Measurements from ENCODE around the gene TNRC18. TPM values are rescaled to one million over a fixed set of nuclear protein-coding genes. Genes with fewer than 3 reads are reported as not detected.

TNRC18 gene
- polyA plus RNA-seq, 3 donors, result 0.64 to 49.9 (median 0.70) TPM

DNA sequence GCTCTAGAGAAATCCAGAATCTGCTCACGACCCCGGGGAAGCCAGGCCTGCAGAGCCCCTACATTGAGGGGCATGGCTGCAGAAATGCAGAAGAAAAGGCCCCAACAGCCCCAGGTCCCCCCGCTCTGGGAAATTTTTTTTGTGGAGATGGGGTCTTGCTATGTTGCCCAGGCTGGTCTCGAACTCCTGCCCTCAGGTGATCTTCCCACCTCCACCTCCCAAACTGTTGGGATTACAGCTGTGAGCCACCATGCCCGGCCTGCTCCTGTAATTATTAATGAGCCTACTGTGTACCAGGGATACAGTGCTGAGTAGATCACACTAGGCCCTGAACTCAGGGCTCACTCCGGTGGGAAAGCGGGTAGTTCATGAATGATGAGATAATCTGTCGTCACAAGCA is 29.9 kb downstream of the TNRC18 start:
- TF ChIP-seq, protein P1, sequence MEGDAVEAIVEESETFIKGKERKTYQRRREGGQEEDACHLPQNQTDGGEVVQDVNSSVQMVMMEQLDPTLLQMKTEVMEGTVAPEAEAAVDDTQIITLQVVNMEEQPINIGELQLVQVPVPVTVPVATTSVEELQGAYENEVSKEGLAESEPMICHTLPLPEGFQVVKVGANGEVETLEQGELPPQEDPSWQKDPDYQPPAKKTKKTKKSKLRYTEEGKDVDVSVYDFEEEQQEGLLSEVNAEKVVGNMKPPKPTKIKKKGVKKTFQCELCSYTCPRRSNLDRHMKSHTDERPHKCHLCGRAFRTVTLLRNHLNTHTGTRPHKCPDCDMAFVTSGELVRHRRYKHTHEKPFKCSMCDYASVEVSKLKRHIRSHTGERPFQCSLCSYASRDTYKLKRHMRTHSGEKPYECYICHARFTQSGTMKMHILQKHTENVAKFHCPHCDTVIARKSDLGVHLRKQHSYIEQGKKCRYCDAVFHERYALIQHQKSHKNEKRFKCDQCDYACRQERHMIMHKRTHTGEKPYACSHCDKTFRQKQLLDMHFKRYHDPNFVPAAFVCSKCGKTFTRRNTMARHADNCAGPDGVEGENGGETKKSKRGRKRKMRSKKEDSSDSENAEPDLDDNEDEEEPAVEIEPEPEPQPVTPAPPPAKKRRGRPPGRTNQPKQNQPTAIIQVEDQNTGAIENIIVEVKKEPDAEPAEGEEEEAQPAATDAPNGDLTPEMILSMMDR (IDR thresholded peaks at IDR 0.05), result no peak
- Histone ChIP-seq H3K79me2 (ENCODE audit: insufficient read depth, low read length) (peaks cover 98% of the 10 kb centered on the region), H3K36me3 (replicated peaks in 1 of 2; ENCODE audit: control insufficient read depth in 1 of 2, insufficient read depth in 2 of 2, low read length in 2 of 2) (peaks cover 48 to 59% of the 10 kb centered on the region in 2 donors), H2AFZ (ENCODE audit: insufficient read depth, low read depth, low read length, poor library complexity, severe bottlenecking) (no peak overlapping the region), H3K4me1 (ENCODE audit: control insufficient read depth in 1 of 2, insufficient read depth in 2 of 2, low read length in 2 of 2) (peaks cover 30 to 33% of the 10 kb centered on the region in 2 donors), H3K4me3 (replicated peaks in 1 of 3; ENCODE audit: low read depth in 2 of 3, low read length in 3 of 3) (no peak overlapping the region), H4K20me1 (ENCODE audit: insufficient read depth, low read length) (peaks cover 92% of the 10 kb centered on the region), H3K9me3 (replicated peaks in 1 of 2; ENCODE audit: control insufficient read depth in 1 of 2, insufficient read depth in 1 of 2, low read length in 2 of 2) (no peaks in the 10 kb centered on the region), H3K4me2 (replicated peaks; ENCODE audit: extremely low read depth, low read length, poor library complexity, severe bottlenecking) (no peak overlapping the region), H3K27ac (ENCODE audit: low read depth in 1 of 2, low read length in 2 of 2) (peak overlapping the region; percentile 9 to 68), H3K27me3 (ENCODE audit: control insufficient read depth in 2 of 2, insufficient read depth in 2 of 2, low read length in 2 of 2) (no peaks in the 10 kb centered on the region), H3K9ac (ENCODE audit: insufficient read depth, low read length, poor library complexity, severe bottlenecking) (no peak overlapping the region)
- peaks cover 0 to 3% (median 0%) of the 10 kb centered on the region in 7 donors for H3K9me3 Mint-ChIP-seq
- DNase-seq, result no peak
- intact Hi-C loops (cut with micrococcal nuclease), result no loop called here
- peak overlapping the region in 6 of 7 donors; percentile 21 to 83 (median 66) for H3K27ac Mint-ChIP-seq
- H3K36me3 Mint-ChIP-seq, result peaks cover 41 to 61% of the 10 kb centered on the region in 2 donors
- no peak overlapping the region for H3K4me3 Mint-ChIP-seq
- WGBS (ENCODE audit: insufficient coverage), result 87% methylated on average over 4 of the region's 8 CpGs
- peaks cover 38% of the 10 kb centered on the region for H3K4me1 Mint-ChIP-seq
- H3K27me3 Mint-ChIP-seq (ENCODE audit: low read depth in 3 of 3), result peaks cover 0 to 2% (median 0%) of the 10 kb centered on the region in 3 donors

DNA sequence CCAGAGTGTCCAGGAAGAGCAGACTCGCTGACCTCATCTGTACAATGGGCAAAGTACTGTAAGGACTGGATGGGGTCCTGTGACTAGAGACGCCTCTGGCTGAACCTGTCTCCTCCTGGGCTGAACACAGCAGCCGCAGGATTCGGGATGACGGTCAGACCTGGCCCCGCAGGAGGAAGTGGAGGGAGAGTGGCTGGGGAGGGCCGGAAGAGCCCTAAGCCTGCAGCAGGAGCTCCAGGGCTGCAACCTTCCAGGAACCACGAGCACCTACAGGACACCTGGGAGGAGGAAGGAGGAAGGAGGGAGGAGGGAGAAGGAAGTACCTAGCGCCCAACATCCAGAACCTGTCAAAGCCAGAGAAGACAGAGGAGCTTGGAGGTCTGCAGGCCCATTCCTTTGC is 30.3 kb downstream of the TNRC18 start:
- TF ChIP-seq, protein P1 (IDR thresholded peaks at IDR 0.05), result no peak
- Mint-ChIP-seq H3K27me3 (ENCODE audit: low read depth in 3 of 3) (peaks cover 0 to 2% (median 0%) of the 10 kb centered on the region in 3 donors), H3K9me3 (peaks cover 0 to 3% (median 0%) of the 10 kb centered on the region in 7 donors), H3K4me3 (no peak overlapping the region), H3K36me3 (peaks cover 41 to 56% of the 10 kb centered on the region in 2 donors), H3K27ac (peak overlapping the region in 5 of 7 donors; percentile 58 to 86 (median 73)), H3K4me1 (peaks cover 38% of the 10 kb centered on the region)
- Histone ChIP-seq H3K9me3 (replicated peaks in 1 of 2; ENCODE audit: control insufficient read depth in 1 of 2, insufficient read depth in 1 of 2, low read length in 2 of 2) (no peaks in the 10 kb centered on the region), H4K20me1 (ENCODE audit: insufficient read depth, low read length) (peaks cover 89% of the 10 kb centered on the region), H3K79me2 (ENCODE audit: insufficient read depth, low read length) (peaks cover 97% of the 10 kb centered on the region), H2AFZ (ENCODE audit: insufficient read depth, low read depth, low read length, poor library complexity, severe bottlenecking) (no peak overlapping the region), H3K4me3 (replicated peaks in 1 of 3; ENCODE audit: low read depth in 2 of 3, low read length in 3 of 3) (no peak overlapping the region), H3K4me2 (replicated peaks; ENCODE audit: extremely low read depth, low read length, poor library complexity, severe bottlenecking) (no peak overlapping the region), H3K27me3 (ENCODE audit: control insufficient read depth in 2 of 2, insufficient read depth in 2 of 2, low read length in 2 of 2) (no peaks in the 10 kb centered on the region), H3K36me3 (replicated peaks in 1 of 2; ENCODE audit: control insufficient read depth in 1 of 2, insufficient read depth in 2 of 2, low read length in 2 of 2) (peaks cover 48 to 59% of the 10 kb centered on the region in 2 donors), H3K4me1 (ENCODE audit: control insufficient read depth in 1 of 2, insufficient read depth in 2 of 2, low read length in 2 of 2) (peaks cover 30 to 33% of the 10 kb centered on the region in 2 donors), H3K9ac (ENCODE audit: insufficient read depth, low read length, poor library complexity, severe bottlenecking) (no peak overlapping the region), H3K27ac (ENCODE audit: low read depth in 1 of 2, low read length in 2 of 2) (peak overlapping the region; percentile 9 to 68)
- intact Hi-C loops (cut with micrococcal nuclease), result no loop called here
- WGBS (ENCODE audit: insufficient coverage), result 60% methylated on average over 8 of the region's 9 CpGs
- DNase-seq, result no peak

Measured in CD14-positive monocyte (primary cell).